K562 (cell line): ENCODE results near the gene CEND1. TPM values are rescaled to one million over a fixed set of nuclear protein-coding genes. Genes with fewer than 3 reads are reported as not detected.

Experiments used
- BRD9 ChIP-seq: fragments of 450-650 bp; IDR thresholded peaks from 2 replicates; pipeline ENCODE4 v1.6.1; 2018; ENCODE audit warnings: low read depth; ENCODE audit not compliant: partially characterized antibody
- CHD4 ChIP-seq: fragments of 200-600 bp; sonication (generic); IDR thresholded peaks from 3 replicates; pipeline ENCODE4 v1.6.1; 2012; ENCODE audit warnings: low read depth, mild to moderate bottlenecking, mixed read lengths, low read length, inconsistent platforms; ENCODE audit not compliant: insufficient read depth, insufficient replicate concordance, poor library complexity, severe bottlenecking
- CREM ChIP-seq: IDR thresholded peaks from 2 replicates; pipeline ENCODE4 v1.6.1; 2014; ENCODE audit warnings: antibody characterized with exemption, low read depth
- HMG20B ChIP-seq: fragments of 250-450 bp; sonication (Bioruptor Pico); IDR thresholded peaks from 2 replicates; pipeline ENCODE4 v1.5.0; 2021; ENCODE audit warnings: mild to moderate bottlenecking
- KLF6 ChIP-seq: fragments of 250-450 bp; sonication (Bioruptor Pico); IDR thresholded peaks from 2 replicates; pipeline ENCODE4 v1.4.0; 2020; ENCODE audit warnings: mild to moderate bottlenecking, moderate library complexity, borderline replicate concordance
- MBD2 ChIP-seq: sonication (generic); IDR thresholded peaks from 2 replicates; pipeline ENCODE4 v1.6.1; 2016; ENCODE audit warnings: low read depth, borderline replicate concordance
- MYNN ChIP-seq, 2 experiments: sonication (generic); formaldehyde crosslinking in 1 of 2; IDR thresholded peaks; 2 replicates each; pipeline versions ENCODE4 v1.5.0 to v1.6.1; 2016 to 2020; ENCODE audit warnings: antibody characterized with exemption in 1 of 2, missing genetic modification reagents in 1 of 2
- ZBTB11 ChIP-seq, 3 experiments: fragments of 200-800 bp in 1 of 3; fragments of 250-450 bp in 1 of 3; fragments of 450-650 bp in 1 of 3; sonication (Bioruptor Pico) in 1 of 3; sonication (Bioruptor generic) in 1 of 3; formaldehyde crosslinking in 1 of 3; IDR thresholded peaks; 2 replicates each; pipeline versions ENCODE4 v1.6.1 to v1.8.0; 2016 to 2022; ENCODE audit warnings: mild to moderate bottlenecking in 2 of 3, missing genetic modification characterization in 2 of 3, missing compliant biosample characterization in 1 of 3, moderate library complexity in 1 of 3
- ZBTB9 ChIP-seq: fragments of 450-650 bp; formaldehyde crosslinking; IDR thresholded peaks from 2 replicates; pipeline ENCODE4 v1.4.0; 2020; ENCODE audit warnings: mild to moderate bottlenecking, moderate library complexity
- ZNF398 ChIP-seq: fragments of 250-450 bp; sonication (Bioruptor Pico); IDR thresholded peaks from 2 replicates; pipeline ENCODE4 v1.8.0; 2021; ENCODE audit warnings: moderate library complexity, mild to moderate bottlenecking, inconsistent platforms
- ZNF57 ChIP-seq: fragments of 450-650 bp; formaldehyde crosslinking; IDR thresholded peaks from 2 replicates; pipeline ENCODE4 v1.4.0; 2020; ENCODE audit warnings: mild to moderate bottlenecking, moderate library complexity
- polyA plus RNA-seq, 8 experiments: library from polyadenylated mRNA; depleted of rRNA in 4 of 8; stranded (reverse) in 5 of 8; unstranded in 3 of 8; fragments of >200 nt; fragmentation: Nextera tagmentation in 2 of 8; fragmentation: Illumina TruSeq in 1 of 8; extraction: Ambion mirVana in 2 of 8; extraction: Trizol in 1 of 8; gene quantifications; 2 replicates each; pipeline versions ENCODE4 v1.2.1 to v1.2.3, GENCODE V29; 2011 to 2014; ENCODE audit warnings: inconsistent platforms in 1 of 8, missing spikeins in 1 of 8
- total RNA-seq, 7 experiments: library from RNA; depleted of rRNA in 6 of 7; stranded (reverse); fragments of >200 nt in 6 of 7; fragmentation: Illumina TruSeq in 2 of 7; extraction: Trizol in 2 of 7; gene quantifications; 2 replicates each; pipeline versions ENCODE4 v1.2.1 to v1.2.3, GENCODE V29; 2011 to 2021; ENCODE audit warnings: low replicate concordance in 1 of 7
- TF ChIP-seq, protein P1 (sequence below): sonication (generic); formaldehyde crosslinking; IDR thresholded peaks from 2 replicates; pipeline ENCODE4 v1.8.0; 2022; ENCODE audit warnings: mild to moderate bottlenecking, missing genetic modification reagents
- TF ChIP-seq, protein P2 (sequence below): sonication (generic); formaldehyde crosslinking; IDR thresholded peaks from 2 replicates; pipeline ENCODE4 v1.8.1; 2022; ENCODE audit warnings: missing genetic modification reagents
- TF ChIP-seq, protein P3 (sequence below): fragments of 250-450 bp; sonication (Bioruptor Pico); IDR thresholded peaks from 2 replicates; pipeline ENCODE4 v1.5.1; 2021; ENCODE audit warnings: mild to moderate bottlenecking

The CEND1 gene
- total and polyA plus RNA-seq, 9 of the 15 experiments (the other 6 are each of a cell fraction or from before 2014, with no cell fraction given) = 0.13 to 0.18 (median 0.16) TPM; not detected in 6

DNA sequence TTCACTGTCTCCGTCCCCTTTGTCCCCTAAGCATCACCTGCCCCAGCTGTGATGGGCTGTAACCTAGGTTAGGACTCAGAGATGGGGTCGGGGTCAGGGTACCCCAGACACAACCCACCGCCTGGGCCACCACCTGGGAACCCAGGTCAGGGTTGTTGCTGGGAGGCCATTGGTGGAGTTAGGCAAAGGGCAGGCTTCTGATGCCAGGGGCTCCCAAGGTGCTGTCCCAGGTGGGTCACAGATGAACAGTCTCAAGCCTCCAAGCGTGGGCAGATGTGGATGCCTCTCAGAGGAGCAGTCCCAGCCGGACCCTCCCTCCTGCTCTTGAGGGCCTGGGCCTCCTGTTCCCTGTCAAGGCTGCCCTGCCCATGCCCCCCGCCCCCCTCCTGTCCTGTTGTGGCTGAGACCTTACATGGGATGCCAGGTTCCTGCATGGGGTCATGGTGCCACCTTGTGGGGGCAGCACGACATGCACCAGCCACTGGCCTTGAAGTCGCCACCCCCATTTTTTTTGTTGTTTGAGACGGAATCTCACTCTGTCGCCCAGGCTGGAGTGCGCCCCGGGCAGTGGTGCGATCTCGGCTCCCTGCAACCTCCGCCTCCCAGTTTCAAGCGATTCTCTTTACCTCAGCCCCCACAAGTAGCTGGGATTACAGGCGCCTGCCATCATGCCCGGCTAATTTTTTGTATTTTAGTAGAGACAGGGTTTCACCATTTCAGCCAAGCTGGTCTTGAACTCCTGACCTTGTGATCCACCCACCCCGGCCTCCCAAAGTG lies 24.7 kb downstream of the CEND1 start (continued):
- peak; percentile 90 for TF ChIP-seq MYNN (IDR thresholded peaks at IDR 0.05)
- no peak for TF ChIP-seq MYNN (CRISPR knock-in tag; IDR thresholded peaks at IDR 0.05)
- peak; percentile 78; the same call in 1 of the 2 replicates for TF ChIP-seq ZBTB9 (CRISPR knock-in tag)
- no peak for TF ChIP-seq KLF6 (CRISPR knock-in tag)
- TF ChIP-seq ZBTB11 (CRISPR knock-in tag; IDR thresholded peaks at IDR 0.05) = no peak
- TF ChIP-seq MBD2 = peak; percentile 58; the same call in 1 of the 2 replicates
- no peak for TF ChIP-seq BRD9
- TF ChIP-seq, protein P1, sequence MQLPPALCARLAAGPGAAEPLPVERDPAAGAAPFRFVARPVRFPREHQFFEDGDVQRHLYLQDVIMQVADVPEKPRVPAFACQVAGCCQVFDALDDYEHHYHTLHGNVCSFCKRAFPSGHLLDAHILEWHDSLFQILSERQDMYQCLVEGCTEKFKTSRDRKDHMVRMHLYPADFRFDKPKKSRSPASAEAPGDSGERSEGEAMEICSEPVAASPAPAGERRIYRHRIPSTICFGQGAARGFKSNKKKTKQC (CRISPR knock-in tag) = no peak
- no peak for TF ChIP-seq ZNF398
- no peak for TF ChIP-seq CHD4
- TF ChIP-seq, protein P2, sequence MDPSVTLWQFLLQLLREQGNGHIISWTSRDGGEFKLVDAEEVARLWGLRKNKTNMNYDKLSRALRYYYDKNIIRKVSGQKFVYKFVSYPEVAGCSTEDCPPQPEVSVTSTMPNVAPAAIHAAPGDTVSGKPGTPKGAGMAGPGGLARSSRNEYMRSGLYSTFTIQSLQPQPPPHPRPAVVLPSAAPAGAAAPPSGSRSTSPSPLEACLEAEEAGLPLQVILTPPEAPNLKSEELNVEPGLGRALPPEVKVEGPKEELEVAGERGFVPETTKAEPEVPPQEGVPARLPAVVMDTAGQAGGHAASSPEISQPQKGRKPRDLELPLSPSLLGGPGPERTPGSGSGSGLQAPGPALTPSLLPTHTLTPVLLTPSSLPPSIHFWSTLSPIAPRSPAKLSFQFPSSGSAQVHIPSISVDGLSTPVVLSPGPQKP (CRISPR knock-in tag) = no peak
- TF ChIP-seq CREM = peak; percentile 38; the same call in 1 of the 2 replicates
- no peak for TF ChIP-seq ZNF57 (CRISPR knock-in tag)
- TF ChIP-seq, protein P3, sequence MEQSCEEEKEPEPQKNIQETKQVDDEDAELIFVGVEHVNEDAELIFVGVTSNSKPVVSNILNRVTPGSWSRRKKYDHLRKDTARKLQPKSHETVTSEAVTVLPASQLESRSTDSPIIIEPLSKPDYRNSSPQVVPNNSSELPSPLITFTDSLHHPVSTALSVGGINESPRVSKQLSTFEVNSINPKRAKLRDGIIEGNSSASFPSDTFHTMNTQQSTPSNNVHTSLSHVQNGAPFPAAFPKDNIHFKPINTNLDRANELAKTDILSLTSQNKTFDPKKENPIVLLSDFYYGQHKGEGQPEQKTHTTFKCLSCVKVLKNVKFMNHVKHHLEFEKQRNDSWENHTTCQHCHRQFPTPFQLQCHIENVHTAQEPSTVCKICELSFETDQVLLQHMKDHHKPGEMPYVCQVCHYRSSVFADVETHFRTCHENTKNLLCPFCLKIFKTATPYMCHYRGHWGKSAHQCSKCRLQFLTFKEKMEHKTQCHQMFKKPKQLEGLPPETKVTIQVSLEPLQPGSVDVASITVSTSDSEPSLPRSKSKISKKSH = no peak
- no peak for TF ChIP-seq HMG20B (CRISPR knock-in tag)
